Sigmoid colon (tissue), 7 donors: Measurements from ENCODE around the gene YES1. TPM values are rescaled to one million over a fixed set of nuclear protein-coding genes. Genes with fewer than 3 reads are reported as not detected.

ENCODE experiments used
- DNase-seq: peaks from one replicate; pipeline ENCODE4 v3.0.0-alpha.2; 2019
- H3K27ac ChIP-seq, 4 donors: fragments of 200-600 bp; sonication (generic); one replicate each; pipeline ENCODE4 v1.5.1; 2016 to 2019; ENCODE audit warnings: mild to moderate bottlenecking in 1 of 4
- H3K27me3 ChIP-seq, 3 donors: fragments of 200-600 bp; sonication (generic); one replicate each; pipeline ENCODE4 v1.5.1; 2019; ENCODE audit warnings: mild to moderate bottlenecking in 1 of 3
- H3K36me3 ChIP-seq, 4 donors: fragments of 200-600 bp; sonication (generic); one replicate each; pipeline ENCODE4 v1.5.1; 2016 to 2019
- H3K4me1 ChIP-seq, 4 donors: fragments of 200-600 bp; sonication (generic); one replicate each; pipeline ENCODE4 v1.5.1; 2017 to 2019
- H3K4me3 ChIP-seq, 4 donors: fragments of 200-600 bp; sonication (generic); one replicate each; pipeline ENCODE4 v1.5.1; 2017 to 2019; ENCODE audit warnings: mild to moderate bottlenecking in 2 of 4, moderate library complexity in 1 of 4
- H3K9me3 ChIP-seq, 4 donors: fragments of 200-600 bp in 3 of 4; sonication (generic) in 3 of 4; one replicate each; pipeline versions ENCODE4 v1.5.1 to v1.6.1; 2013 to 2019
- CTCF ChIP-seq, 4 experiments: fragments of 450-650 bp in 3 of 4; fragments of 200-600 bp in 1 of 4; IDR thresholded peaks; one replicate each; pipeline ENCODE4 v1.5.1; 2016 to 2019; ENCODE audit warnings: antibody characterized with exemption in 4 of 4, mild to moderate bottlenecking in 3 of 4, moderate library complexity in 2 of 4
- EP300 ChIP-seq, 4 donors: sonication (generic); formaldehyde crosslinking; IDR thresholded peaks; one replicate each; pipeline ENCODE4 v1.6.1; 2017; ENCODE audit warnings: antibody characterized with exemption in 4 of 4
- POLR2A ChIP-seq, 2 donors: fragments of 450-650 bp; IDR thresholded peaks; one replicate each; pipeline ENCODE4 v1.6.1; 2016; ENCODE audit warnings: antibody characterized with exemption in 2 of 2, mild to moderate bottlenecking in 2 of 2, moderate library complexity in 2 of 2
- POLR2AphosphoS5 ChIP-seq, 4 donors: sonication (generic); formaldehyde crosslinking; IDR thresholded peaks; one replicate each; pipeline ENCODE4 v1.6.1; 2017; ENCODE audit warnings: antibody characterized with exemption in 4 of 4
- WGBS, 2 donors: extraction: QIAGEN DNeasy Blood & Tissue Kit; methylation state at CpG; one replicate each; pipeline ENCODE4 v1.1.7; 2013; 5-methylcytosine and 5-hydroxymethylcytosine counted together
- intact Hi-C: fragments of 100-400 bp; cut with DNase I; formaldehyde crosslinking; loops from one replicate; pipeline ENCODE4 v1.15.1; 2023
- polyA plus RNA-seq, 3 donors: library from polyadenylated mRNA; stranded (reverse); fragments of 200-250 nt; gene quantifications; one replicate each; pipeline ENCODE4 v1.2.3, GENCODE V29; 2013
- total RNA-seq, 4 donors: library from RNA; depleted of rRNA; stranded (reverse); fragments of >200 nt; gene quantifications; one replicate each; pipeline ENCODE4 v1.1.0, GENCODE V29; 2016
- donor health status: healthy with polysubstance abuse.
- donor health status: Bipolar disorder and iron deficiency.
- donor health status: healthy.

Gene YES1
- total and polyA plus RNA-seq, 7 donors, result 27.6 to 146 (median 105) TPM

DNA sequence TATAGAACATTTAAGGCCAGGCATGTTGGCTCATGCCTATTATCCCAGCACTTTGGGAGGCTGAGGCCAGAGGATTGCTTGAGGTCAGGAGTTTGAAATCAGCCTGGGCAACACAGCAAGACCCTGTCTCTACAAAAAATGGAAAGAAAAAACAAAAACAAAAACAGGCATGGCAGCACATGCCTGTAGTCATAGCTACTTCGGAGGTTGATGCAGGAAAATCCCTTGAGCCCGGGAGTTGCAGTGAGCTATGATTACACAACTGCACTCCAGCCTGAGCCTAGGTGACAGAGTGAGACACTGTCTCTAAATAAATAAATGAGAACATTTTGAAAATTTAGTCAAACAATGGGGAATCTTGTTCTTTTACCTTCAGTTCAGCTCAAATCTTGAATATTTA, 12.1 kb upstream of the YES1 start:
- Histone ChIP-seq H3K36me3 (no peaks in the 10 kb centered on the region), H3K27ac (no peak overlapping the region), H3K27me3 (no peaks in the 10 kb centered on the region), H3K9me3 (no peaks in the 10 kb centered on the region), H3K4me3 (no peak overlapping the region), H3K4me1 (no peaks in the 10 kb centered on the region)
- TF ChIP-seq POLR2AphosphoS5 (IDR thresholded peaks at IDR 0.05), result no peak
- no peak for TF ChIP-seq CTCF (IDR thresholded peaks at IDR 0.05)
- no peak for TF ChIP-seq EP300 (IDR thresholded peaks at IDR 0.05)
- TF ChIP-seq POLR2A (IDR thresholded peaks at IDR 0.05), result no peak
- no peak for DNase-seq
- WGBS, 2 donors, result 75 to 82% methylated on average over 2 of the region's 2 CpGs
- intact Hi-C loops, result no loop called here

GRCh38 chr18:820591-821165, 8.6 kb upstream of the YES1 start:
- H3K4me1 ChIP-seq, result no peaks in the 10 kb centered on the region
- no peak overlapping the region for H3K27ac ChIP-seq
- no peaks in the 10 kb centered on the region for H3K27me3 ChIP-seq
- 38 to 74% methylated on average over 4 of the region's 4 CpGs for WGBS, 2 donors
- no peak overlapping the region for H3K4me3 ChIP-seq
- no peaks in the 10 kb centered on the region for H3K36me3 ChIP-seq
- DNase-seq, result no peak
- TF ChIP-seq POLR2A (IDR thresholded peaks at IDR 0.05) (no peak), CTCF (IDR thresholded peaks at IDR 0.05) (no peak), POLR2AphosphoS5 (IDR thresholded peaks at IDR 0.05) (no peak), EP300 (IDR thresholded peaks at IDR 0.05) (no peak)
- no peaks in the 10 kb centered on the region for H3K9me3 ChIP-seq
- intact Hi-C loops, result no loop called here

GRCh38 chr18:816869-817268, 4.8 kb upstream of the YES1 start:
- Histone ChIP-seq H3K4me3 (no peak overlapping the region), H3K27ac (no peak overlapping the region), H3K27me3 (no peaks in the 10 kb centered on the region), H3K4me1 (peaks cover 0 to 7% (median 3%) of the 10 kb centered on the region in 4 donors), H3K36me3 (no peaks in the 10 kb centered on the region), H3K9me3 (no peaks in the 10 kb centered on the region)
- DNase-seq, result no peak
- WGBS, 2 donors, result 24 to 41% methylated on average over 2 of the region's 2 CpGs
- intact Hi-C loops, result loop anchor here (10.0 kb wide), 1 partner anchor 552 kb away; the partner anchor contains the start of gene THOC1
- no peak for TF ChIP-seq CTCF (IDR thresholded peaks at IDR 0.05)
- no peak for TF ChIP-seq POLR2AphosphoS5 (IDR thresholded peaks at IDR 0.05)
- TF ChIP-seq EP300 (IDR thresholded peaks at IDR 0.05), result no peak
- TF ChIP-seq POLR2A (IDR thresholded peaks at IDR 0.05), result no peak

DNA sequence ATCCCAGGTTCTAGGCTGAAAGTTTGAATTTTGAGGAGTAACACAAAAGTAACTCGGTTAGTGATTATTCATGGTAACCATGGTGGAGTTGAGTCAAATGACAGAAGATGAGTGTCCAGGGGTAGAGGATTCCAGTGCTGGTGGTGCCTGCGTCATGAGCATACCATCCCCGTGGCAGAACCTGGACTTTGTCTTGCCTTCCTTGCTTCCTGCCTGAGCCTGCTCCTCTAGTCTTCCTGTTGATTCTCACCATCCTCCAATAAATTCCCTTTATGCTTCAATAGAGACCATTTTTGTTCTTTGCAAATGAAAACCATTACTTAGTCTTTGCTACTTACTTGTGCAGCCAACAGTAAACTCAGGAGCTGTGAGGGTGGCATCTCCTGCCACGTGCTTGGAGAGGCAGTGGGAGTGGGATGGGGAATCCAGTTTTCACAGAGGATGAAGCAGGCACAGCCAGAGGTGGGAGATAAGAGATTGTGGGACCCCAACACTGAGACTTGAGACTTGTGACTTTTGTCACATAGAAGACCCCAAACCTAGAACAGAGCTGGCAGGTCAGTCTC, 4.1 kb upstream of the YES1 start:
- H3K9me3 ChIP-seq, result no peaks in the 10 kb centered on the region
- no peaks in the 10 kb centered on the region for H3K27me3 ChIP-seq
- no peak overlapping the region for H3K27ac ChIP-seq
- H3K4me3 ChIP-seq, result no peak overlapping the region
- intact Hi-C loops, result loop anchor here (10.0 kb wide), 1 partner anchor 551 kb away; the partner anchor contains the start of gene THOC1
- H3K36me3 ChIP-seq, result no peaks in the 10 kb centered on the region
- peaks cover 0 to 7% (median 3%) of the 10 kb centered on the region in 4 donors for H3K4me1 ChIP-seq
- TF ChIP-seq CTCF (IDR thresholded peaks at IDR 0.05) (no peak), EP300 (IDR thresholded peaks at IDR 0.05) (no peak), POLR2A (IDR thresholded peaks at IDR 0.05) (no peak), POLR2AphosphoS5 (IDR thresholded peaks at IDR 0.05) (no peak)
- DNase-seq, result no peak
- 88 to 89% methylated on average over 4 of the region's 4 CpGs for WGBS, 2 donors
